Ishikawa (cell line): ENCODE measurements around the gene FGD3.

Experiments
- CEBPB ChIP-seq: IDR thresholded peaks from 2 replicates; pipeline ENCODE4 v1.6.1; 2012
- CREB1 ChIP-seq: IDR thresholded peaks from 2 replicates; pipeline ENCODE4 v1.6.1; 2012; ENCODE audit warnings: low read depth
- EGR1 ChIP-seq: IDR thresholded peaks from 2 replicates; pipeline ENCODE4 v1.6.1; 2012
- EP300 ChIP-seq: IDR thresholded peaks from 2 replicates; pipeline ENCODE4 v1.6.1; 2012; ENCODE audit warnings: borderline replicate concordance
- FOXM1 ChIP-seq: IDR thresholded peaks from 2 replicates; pipeline ENCODE4 v1.6.1; 2012; ENCODE audit warnings: low read depth, borderline replicate concordance
- MAX ChIP-seq: IDR thresholded peaks from 2 replicates; pipeline ENCODE4 v1.6.1; 2012
- NFIC ChIP-seq: IDR thresholded peaks from 2 replicates; pipeline ENCODE4 v1.6.1; 2012
- RAD21 ChIP-seq: IDR thresholded peaks from 2 replicates; pipeline ENCODE4 v1.6.1; 2012; ENCODE audit warnings: low read depth
- REST ChIP-seq: IDR thresholded peaks from 2 replicates; pipeline ENCODE4 v1.6.1; 2012; ENCODE audit warnings: low read depth, mild to moderate bottlenecking
- TAF1 ChIP-seq: IDR thresholded peaks from 2 replicates; pipeline ENCODE4 v1.6.1; 2012; ENCODE audit warnings: low read depth, mild to moderate bottlenecking
- TCF12 ChIP-seq: IDR thresholded peaks from 2 replicates; pipeline ENCODE4 v1.6.1; 2012; ENCODE audit warnings: low read depth
- TEAD4 ChIP-seq: IDR thresholded peaks from 2 replicates; pipeline ENCODE4 v1.6.1; 2012
- YY1 ChIP-seq: IDR thresholded peaks from 2 replicates; pipeline ENCODE4 v1.6.1; 2012; ENCODE audit warnings: low read depth
- ZBTB7A ChIP-seq: IDR thresholded peaks from 2 replicates; pipeline ENCODE4 v1.6.1; 2012; ENCODE audit warnings: low read depth
- TF ChIP-seq, protein P1 (sequence below): IDR thresholded peaks from 2 replicates; pipeline ENCODE4 v1.6.1; 2012

FGD3 gene

DNA sequence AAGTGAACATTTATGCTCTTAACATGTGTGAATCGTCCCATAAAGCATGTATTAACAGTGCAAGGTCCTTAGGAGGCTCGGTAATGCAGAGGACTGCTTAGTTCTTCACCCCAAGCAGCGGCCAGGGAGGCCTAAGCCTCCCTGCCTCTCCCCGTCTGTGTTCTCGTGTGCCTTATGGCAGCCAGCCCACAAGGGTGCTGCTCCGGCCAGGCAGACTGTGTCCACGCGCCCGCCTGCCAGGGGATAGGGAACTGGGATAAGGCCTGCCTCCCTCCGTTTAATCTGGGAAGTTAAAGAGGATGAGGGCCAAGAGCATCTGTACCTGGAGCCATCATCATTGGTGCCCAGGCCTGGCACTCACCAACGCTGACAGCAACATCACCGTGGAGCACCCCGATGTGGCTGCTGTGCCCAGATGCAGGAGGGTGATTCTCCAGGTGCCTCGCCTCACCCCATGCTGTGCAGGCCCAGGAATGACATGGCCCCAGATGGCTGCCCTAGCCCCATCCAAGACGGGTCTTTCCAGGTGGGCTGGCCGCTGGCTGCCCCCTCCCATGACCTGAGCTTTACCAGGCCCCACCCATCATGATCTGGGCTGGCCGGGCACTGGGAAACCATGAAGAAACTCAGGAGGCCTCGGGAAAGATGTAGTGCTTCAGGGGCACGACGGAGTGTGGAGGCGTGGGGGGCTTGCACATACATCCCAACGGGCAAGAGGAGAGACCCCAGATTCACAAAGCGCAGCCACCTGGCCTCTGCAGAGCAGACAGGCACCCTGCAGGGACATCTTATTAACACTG lies 75.6 kb downstream of the FGD3 start:
- TF ChIP-seq ZBTB7A (no peak), RAD21 (no peak), CEBPB (no peak), NFIC (no peak), EGR1 (no peak)

DNA sequence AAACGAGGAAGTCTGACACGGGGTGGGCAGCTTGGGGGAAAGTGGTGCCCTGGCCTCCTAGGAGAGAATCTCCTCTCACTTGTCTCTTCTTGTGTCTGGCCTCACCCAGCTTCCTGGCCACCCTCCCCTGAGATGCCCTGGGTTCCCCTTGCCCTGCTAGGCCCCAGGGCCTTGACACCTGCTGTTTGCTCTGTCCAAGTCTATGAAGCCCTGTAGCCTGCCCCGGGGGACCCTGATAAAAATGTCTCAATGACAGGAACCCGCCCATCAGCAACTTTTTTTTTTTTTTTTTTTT lies 76.1 kb downstream of the FGD3 start:
- TF ChIP-seq ZBTB7A, result no peak
- TF ChIP-seq, protein P1, sequence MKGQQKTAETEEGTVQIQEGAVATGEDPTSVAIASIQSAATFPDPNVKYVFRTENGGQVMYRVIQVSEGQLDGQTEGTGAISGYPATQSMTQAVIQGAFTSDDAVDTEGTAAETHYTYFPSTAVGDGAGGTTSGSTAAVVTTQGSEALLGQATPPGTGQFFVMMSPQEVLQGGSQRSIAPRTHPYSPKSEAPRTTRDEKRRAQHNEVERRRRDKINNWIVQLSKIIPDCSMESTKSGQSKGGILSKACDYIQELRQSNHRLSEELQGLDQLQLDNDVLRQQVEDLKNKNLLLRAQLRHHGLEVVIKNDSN, result no peak
- TF ChIP-seq REST, result no peak
- no peak for TF ChIP-seq TAF1
- TF ChIP-seq CREB1, result no peak
- TF ChIP-seq RAD21, result no peak
- no peak for TF ChIP-seq YY1
- no peak for TF ChIP-seq EGR1
- TF ChIP-seq EP300, result no peak
- TF ChIP-seq CEBPB, result no peak

GRCh38 chr9:93024646-93024910 lies 77.3 kb downstream of the FGD3 start:
- no peak for TF ChIP-seq YY1
- no peak for TF ChIP-seq NFIC
- TF ChIP-seq TEAD4, result no peak
- TF ChIP-seq MAX, result no peak
- no peak for TF ChIP-seq EP300
- no peak for TF ChIP-seq CEBPB
- TF ChIP-seq TCF12, result no peak
- TF ChIP-seq CREB1, result no peak
- no peak for TF ChIP-seq RAD21
- TF ChIP-seq EGR1, result no peak
- TF ChIP-seq, protein P1, result no peak
- TF ChIP-seq FOXM1, result no peak
- no peak for TF ChIP-seq ZBTB7A
- TF ChIP-seq REST, result no peak
- TF ChIP-seq TAF1, result no peak

DNA sequence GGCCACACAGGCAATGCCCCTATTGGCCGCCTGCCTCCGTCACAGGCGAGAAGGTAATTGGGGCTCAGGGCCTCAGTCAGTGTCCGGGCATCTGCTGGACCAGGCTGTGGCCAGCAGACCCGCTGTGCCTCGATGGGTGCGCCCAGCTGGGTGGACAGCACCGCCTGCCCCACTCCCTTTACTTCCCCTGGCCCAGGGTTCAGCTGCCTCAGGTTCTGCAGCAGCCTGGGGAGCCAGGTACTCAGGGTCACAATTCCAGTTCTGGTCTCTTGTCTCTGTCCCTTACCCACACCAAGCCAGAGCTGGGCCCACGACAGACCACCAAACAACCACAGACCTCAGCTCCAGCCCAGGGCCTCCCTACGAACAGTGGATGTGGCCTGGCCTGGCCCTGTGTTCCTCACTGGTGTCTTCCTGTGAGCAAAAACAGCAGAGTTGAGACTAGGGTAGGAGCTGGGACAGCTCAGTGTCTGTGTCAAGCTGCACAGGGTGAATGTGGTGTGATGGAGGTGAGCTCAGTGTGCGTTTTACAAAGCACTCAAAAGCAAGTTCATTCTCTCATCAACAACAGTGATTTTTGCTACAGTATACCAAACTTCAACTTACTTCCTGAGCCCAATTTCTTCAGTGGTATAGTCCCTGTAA lies 77.8 kb downstream of the FGD3 start:
- no peak for TF ChIP-seq TAF1
- no peak for TF ChIP-seq TCF12
- no peak for TF ChIP-seq YY1
- TF ChIP-seq CEBPB, result no peak
- no peak for TF ChIP-seq CREB1
- no peak for TF ChIP-seq TEAD4
- no peak for TF ChIP-seq EP300
- TF ChIP-seq ZBTB7A, result no peak
- TF ChIP-seq, protein P1, result no peak
- no peak for TF ChIP-seq MAX
- no peak for TF ChIP-seq RAD21
- TF ChIP-seq NFIC, result no peak
- no peak for TF ChIP-seq REST
- TF ChIP-seq EGR1, result no peak
- TF ChIP-seq FOXM1, result no peak
